GM06990 (cell line): Measurements from ENCODE around the gene GRK1.

Source experiments
- DNase-seq: peaks from one replicate; pipeline ENCODE4 v3.0.0-alpha.2; 2011; ENCODE audit not compliant: insufficient read length; ENCODE audit errors: extremely low read depth
- H3K27me3 ChIP-seq: replicated peaks from 2 replicates; pipeline ENCODE4 v1.6.0; 2011; ENCODE audit warnings: low read length; ENCODE audit not compliant: control insufficient read depth, insufficient read depth
- H3K36me3 ChIP-seq: 2 replicates; pipeline ENCODE4 v1.5.1; 2011; ENCODE audit warnings: low read length; ENCODE audit not compliant: control insufficient read depth, insufficient read depth
- H3K4me3 ChIP-seq: replicated peaks from 2 replicates; pipeline ENCODE4 v1.5.1; 2011; ENCODE audit warnings: low read depth, mild to moderate bottlenecking, control low read depth, low read length
- CTCF ChIP-seq: IDR thresholded peaks from 2 replicates; pipeline ENCODE4 v1.5.1; 2011; ENCODE audit warnings: low read length, control low read depth, mild to moderate bottlenecking, inconsistent platforms; ENCODE audit not compliant: insufficient read depth, poor library complexity, severe bottlenecking

Gene GRK1

DNA sequence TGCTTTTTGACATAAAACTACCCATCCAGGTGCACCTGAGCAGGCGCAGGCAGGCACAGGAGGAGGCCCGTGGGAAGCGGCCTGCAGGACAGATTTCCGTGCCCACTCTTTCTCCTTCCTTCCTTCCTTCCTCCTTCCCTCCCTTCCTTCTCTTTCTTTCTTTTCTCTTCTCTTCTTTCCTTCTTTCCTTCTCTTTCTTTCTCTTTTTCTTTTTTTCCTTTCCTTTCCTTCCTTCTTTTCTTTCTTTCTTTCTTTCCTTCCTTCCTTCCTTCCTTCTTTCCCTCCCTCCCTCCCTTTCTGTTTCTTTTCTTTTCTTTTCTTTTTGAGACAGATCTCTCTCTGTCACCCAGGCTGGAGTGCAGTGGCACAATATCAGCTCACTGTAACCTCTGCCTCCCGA, 70.8 kb downstream of the GRK1 start:
- TF ChIP-seq CTCF: no peak
- no peak for DNase-seq
- Histone ChIP-seq H3K27me3 (no peaks in the 10 kb centered on the region; the same call in none of the 2 replicates), H3K36me3 (no peaks in the 10 kb centered on the region), H3K4me3 (no peak overlapping the region)

DNA sequence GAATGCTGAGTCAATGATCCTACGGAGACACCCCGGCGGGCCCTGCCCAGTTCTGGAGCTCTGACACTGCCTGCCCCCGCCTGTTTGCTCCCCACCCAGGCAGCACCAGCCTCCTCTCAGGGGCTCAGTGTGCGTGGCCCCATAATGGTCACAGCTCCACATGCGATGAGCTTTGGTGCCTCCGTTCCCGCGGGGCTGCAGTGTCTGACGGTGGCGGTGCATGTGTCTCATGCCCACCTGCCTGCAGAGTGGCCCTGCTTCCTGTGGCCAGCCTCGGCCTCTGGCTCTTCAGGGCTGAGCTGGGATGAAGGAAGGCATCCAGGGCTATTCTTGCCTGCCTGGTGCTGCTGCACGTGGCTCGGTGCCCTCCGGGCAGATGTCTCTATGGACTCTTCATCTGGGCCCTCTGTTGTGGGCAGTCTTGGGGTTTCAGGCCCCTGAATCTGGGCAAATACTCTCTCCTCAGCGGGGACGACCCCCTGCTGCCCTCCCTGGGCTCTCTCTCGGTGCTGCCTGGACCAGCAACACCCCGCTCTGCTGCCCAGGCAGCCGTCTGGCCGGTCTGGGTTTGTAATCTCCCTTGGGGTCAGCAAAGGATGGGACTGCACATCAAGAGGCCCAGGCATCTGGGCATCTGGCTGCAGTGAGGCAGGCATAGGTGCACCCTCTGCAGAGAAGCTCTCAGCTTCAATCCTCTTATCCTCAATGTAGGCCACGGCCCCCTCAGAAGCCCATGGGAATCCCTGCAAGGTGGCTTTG, 72.7 kb downstream of the GRK1 start:
- Histone ChIP-seq H3K27me3 (no peaks in the 10 kb centered on the region; the same call in none of the 2 replicates), H3K4me3 (no peak overlapping the region), H3K36me3 (no peaks in the 10 kb centered on the region)
- DNase-seq: no peak
- no peak for TF ChIP-seq CTCF

- Histone ChIP-seq H3K36me3 (no peaks in the 10 kb centered on the region), H3K4me3 (no peak overlapping the region), H3K27me3 (no peaks in the 10 kb centered on the region; the same call in none of the 2 replicates)
- no peak for TF ChIP-seq CTCF
- no peak for DNase-seq
Observed at GRCh38 chr13:113740286-113740556, 73.2 kb downstream of the GRK1 start.

GRCh38 chr13:113740661-113741060, 73.6 kb downstream of the GRK1 start:
- H3K27me3 ChIP-seq: no peaks in the 10 kb centered on the region; the same call in none of the 2 replicates
- H3K4me3 ChIP-seq: no peak overlapping the region
- no peak for TF ChIP-seq CTCF
- H3K36me3 ChIP-seq: no peaks in the 10 kb centered on the region
- DNase-seq: no peak

DNA sequence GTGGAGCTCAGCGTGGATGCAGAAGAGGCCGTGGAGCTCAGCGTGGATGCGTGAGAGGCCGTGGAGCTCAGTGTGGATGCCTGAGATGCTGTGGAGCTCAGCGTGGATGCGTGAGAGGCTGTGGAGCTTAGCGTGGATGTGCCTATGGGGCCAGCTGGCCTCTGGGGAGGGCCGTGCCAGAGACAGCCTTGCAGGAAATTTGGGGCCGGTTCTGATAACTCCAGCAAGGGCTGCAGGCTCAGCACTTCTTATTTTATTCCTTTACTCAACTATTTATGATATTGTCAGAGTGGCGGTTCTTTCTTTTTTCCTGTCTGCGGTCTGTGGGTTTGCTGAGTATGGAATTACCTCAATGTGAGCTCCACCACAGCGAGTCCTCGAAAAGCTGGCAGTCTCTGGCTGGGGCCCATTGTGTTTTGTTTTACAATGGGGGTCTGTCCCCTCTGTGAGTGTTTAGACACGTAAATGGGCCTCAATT, 74.2 kb downstream of the GRK1 start:
- H3K27me3 ChIP-seq: no peaks in the 10 kb centered on the region; the same call in none of the 2 replicates
- TF ChIP-seq CTCF: no peak
- no peak overlapping the region for H3K4me3 ChIP-seq
- no peaks in the 10 kb centered on the region for H3K36me3 ChIP-seq
- DNase-seq: no peak

- DNase-seq: no peak
- peak; percentile 24 for TF ChIP-seq CTCF
- Histone ChIP-seq H3K4me3 (no peak overlapping the region), H3K36me3 (no peaks in the 10 kb centered on the region), H3K27me3 (no peaks in the 10 kb centered on the region; the same call in none of the 2 replicates)
Observed at GRCh38 chr13:113742000-113742441, 75.0 kb downstream of the GRK1 start.
